Measurements from ENCODE around the gene PDSS2. TPM values are rescaled to one million over a fixed set of nuclear protein-coding genes. Genes with fewer than 3 reads are reported as not detected.

PDSS2 gene
- polyA plus RNA-seq, 3 donors: 10.1 to 13.9 (median 13.3) TPM

GRCh38 chr6:107331409-107332386, 127.7 kb downstream of the PDSS2 start:
- Mint-ChIP-seq H3K27ac (no peak overlapping the region), H3K4me1 (peaks cover 1% of the 10 kb centered on the region), H3K4me3 (no peak overlapping the region), H3K36me3 (peaks cover 12 to 25% of the 10 kb centered on the region in 2 donors), H3K27me3 (ENCODE audit: low read depth in 3 of 3) (peaks cover 0 to 1% (median 0%) of the 10 kb centered on the region in 3 donors), H3K9me3 (no peaks in the 10 kb centered on the region)
- 93% methylated on average over 2 of the region's 5 CpGs for WGBS (ENCODE audit: insufficient coverage)
- DNase-seq: no peak
- no peak overlapping the region for H3K4me3 ChIP-seq (replicated peaks in 1 of 3; ENCODE audit: low read depth in 2 of 3, low read length in 3 of 3)
- peaks cover 3 to 16% of the 10 kb centered on the region in 2 donors for H3K36me3 ChIP-seq (replicated peaks in 1 of 2; ENCODE audit: control insufficient read depth in 1 of 2, insufficient read depth in 2 of 2, low read length in 2 of 2)
- H3K4me2 ChIP-seq (replicated peaks; ENCODE audit: extremely low read depth, low read length, poor library complexity, severe bottlenecking): no peak overlapping the region
- H3K79me2 ChIP-seq (ENCODE audit: insufficient read depth, low read length): no peaks in the 10 kb centered on the region
- H3K27me3 ChIP-seq (ENCODE audit: control insufficient read depth in 2 of 2, insufficient read depth in 2 of 2, low read length in 2 of 2): no peaks in the 10 kb centered on the region
- H3K9me3 ChIP-seq (replicated peaks in 1 of 2; ENCODE audit: control insufficient read depth in 1 of 2, insufficient read depth in 1 of 2, low read length in 2 of 2): no peaks in the 10 kb centered on the region
- no peaks in the 10 kb centered on the region for H4K20me1 ChIP-seq (ENCODE audit: insufficient read depth, low read length)
- TF ChIP-seq CTCF (IDR thresholded peaks at IDR 0.05): no peak
- H3K9ac ChIP-seq (ENCODE audit: insufficient read depth, low read length, poor library complexity, severe bottlenecking): no peak overlapping the region
- intact Hi-C loops (cut with micrococcal nuclease): no loop called here
- H2AFZ ChIP-seq (ENCODE audit: insufficient read depth, low read depth, low read length, poor library complexity, severe bottlenecking): no peak overlapping the region
- no peaks in the 10 kb centered on the region for H3K4me1 ChIP-seq (ENCODE audit: control insufficient read depth in 1 of 2, insufficient read depth in 2 of 2, low read length in 2 of 2)
- H3K27ac ChIP-seq (ENCODE audit: low read depth in 1 of 2, low read length in 2 of 2): no peak overlapping the region

GRCh38 chr6:107330168-107330567, 129.2 kb downstream of the PDSS2 start:
- peaks cover 0 to 3% (median 0%) of the 10 kb centered on the region in 7 donors for H3K9me3 Mint-ChIP-seq
- H3K27me3 Mint-ChIP-seq (ENCODE audit: low read depth in 3 of 3): peaks cover 0 to 1% (median 0%) of the 10 kb centered on the region in 3 donors
- Histone ChIP-seq H3K4me3 (replicated peaks in 1 of 3; ENCODE audit: low read depth in 2 of 3, low read length in 3 of 3) (no peak overlapping the region), H3K36me3 (replicated peaks in 1 of 2; ENCODE audit: control insufficient read depth in 1 of 2, insufficient read depth in 2 of 2, low read length in 2 of 2) (peaks cover 3 to 16% of the 10 kb centered on the region in 2 donors), H4K20me1 (ENCODE audit: insufficient read depth, low read length) (no peaks in the 10 kb centered on the region), H3K4me2 (replicated peaks; ENCODE audit: extremely low read depth, low read length, poor library complexity, severe bottlenecking) (no peak overlapping the region), H3K79me2 (ENCODE audit: insufficient read depth, low read length) (no peaks in the 10 kb centered on the region), H2AFZ (ENCODE audit: insufficient read depth, low read depth, low read length, poor library complexity, severe bottlenecking) (no peak overlapping the region), H3K4me1 (ENCODE audit: control insufficient read depth in 1 of 2, insufficient read depth in 2 of 2, low read length in 2 of 2) (no peaks in the 10 kb centered on the region), H3K9ac (ENCODE audit: insufficient read depth, low read length, poor library complexity, severe bottlenecking) (no peak overlapping the region), H3K27me3 (ENCODE audit: control insufficient read depth in 2 of 2, insufficient read depth in 2 of 2, low read length in 2 of 2) (no peaks in the 10 kb centered on the region), H3K9me3 (replicated peaks in 1 of 2; ENCODE audit: control insufficient read depth in 1 of 2, insufficient read depth in 1 of 2, low read length in 2 of 2) (no peaks in the 10 kb centered on the region), H3K27ac (ENCODE audit: low read depth in 1 of 2, low read length in 2 of 2) (no peak overlapping the region)
- no peak overlapping the region for H3K4me3 Mint-ChIP-seq
- H3K27ac Mint-ChIP-seq: peak overlapping the region in 1 of 7 donors; percentile 22
- TF ChIP-seq CTCF (IDR thresholded peaks at IDR 0.05): no peak
- H3K36me3 Mint-ChIP-seq: peaks cover 12 to 27% of the 10 kb centered on the region in 2 donors
- DNase-seq: no peak
- WGBS (ENCODE audit: insufficient coverage): 30% methylated on average over 2 of the region's 4 CpGs
- intact Hi-C loops (cut with micrococcal nuclease): no loop called here
- H3K4me1 Mint-ChIP-seq: no peaks in the 10 kb centered on the region
